ENCODE data around the gene PNPLA2.
A peak's percentile ranks its signal among the peaks of the same experiment; 100 is the strongest.

PNPLA2 gene

DNA sequence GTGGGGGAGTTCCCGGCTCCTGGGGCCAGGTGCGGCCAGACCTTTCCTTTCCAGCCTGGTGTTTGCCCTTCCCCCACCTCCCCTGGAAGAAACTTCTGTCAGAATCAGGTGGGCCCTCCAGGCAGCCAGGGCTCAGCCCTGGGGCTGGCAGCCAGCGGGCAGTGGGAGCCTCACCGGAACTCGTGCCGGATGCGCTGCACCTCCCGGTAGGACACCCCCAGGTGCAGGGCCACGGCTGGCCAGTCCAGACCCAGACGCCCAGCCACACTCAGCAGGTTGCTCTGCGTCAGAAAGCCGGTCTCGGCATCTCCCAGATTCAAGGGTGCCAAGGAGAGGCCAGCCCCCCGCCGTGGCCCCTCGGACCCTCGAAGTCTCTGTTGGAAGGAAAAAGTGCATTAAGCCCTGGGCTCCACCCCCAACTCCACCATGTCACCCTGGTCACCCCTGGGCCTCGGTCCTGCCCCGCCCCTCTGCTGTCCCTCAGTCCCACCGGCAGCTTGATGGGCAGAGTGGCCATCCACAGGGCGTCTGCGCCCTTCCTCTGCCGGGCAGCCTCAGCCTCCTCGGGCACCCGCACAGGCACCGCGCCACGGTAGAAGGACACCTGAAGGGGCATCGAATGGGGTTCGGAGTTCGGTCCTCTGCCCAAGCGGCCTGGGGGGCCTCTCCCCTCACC lies 18.9 kb upstream of the PNPLA2 start:
- DNase-seq, result no peak

- no peak for DNase-seq
Observed at GRCh38 chr11:800473-800872, 18.2 kb upstream of the PNPLA2 start.

- no peak for DNase-seq
Observed at GRCh38 chr11:801097-801780, 17.5 kb upstream of the PNPLA2 start.

DNA sequence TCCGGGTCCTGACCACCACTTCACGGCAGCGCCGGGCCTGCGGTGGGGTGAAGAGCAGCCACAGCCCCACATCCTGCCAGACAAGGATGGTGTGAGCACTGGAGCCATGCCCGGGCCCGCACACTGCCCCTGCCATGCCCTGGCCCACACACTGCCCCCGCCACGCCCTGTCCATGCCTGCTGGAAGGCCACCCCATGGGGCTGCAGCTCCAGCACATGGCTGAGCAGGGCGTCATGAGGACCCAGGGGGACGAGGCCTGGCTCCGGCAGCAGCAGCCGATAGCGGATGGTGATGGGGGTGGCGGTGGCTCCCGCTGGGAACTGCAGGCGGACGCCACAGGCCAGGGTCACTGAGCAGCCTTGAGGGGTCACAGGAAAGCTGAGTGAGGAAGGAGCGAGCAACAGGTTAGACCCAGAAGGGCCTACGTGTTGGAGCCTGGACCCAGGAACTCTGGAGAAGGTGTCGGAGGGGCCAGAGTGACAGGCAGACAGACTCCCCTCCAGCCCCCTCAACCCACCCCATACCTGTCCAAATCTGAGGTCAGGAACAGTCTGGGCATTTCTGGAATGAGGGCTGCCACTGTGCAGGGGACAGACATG lies 16.6 kb upstream of the PNPLA2 start:
- DNase-seq, result no peak

- DNase-seq, result no peak
Observed at GRCh38 chr11:802693-803466, 15.8 kb upstream of the PNPLA2 start.

- no peak for DNase-seq
Observed at GRCh38 chr11:803467-803742, 15.3 kb upstream of the PNPLA2 start.

- DNase-seq, result no peak
Observed at GRCh38 chr11:803770-804598, 14.7 kb upstream of the PNPLA2 start.

DNA sequence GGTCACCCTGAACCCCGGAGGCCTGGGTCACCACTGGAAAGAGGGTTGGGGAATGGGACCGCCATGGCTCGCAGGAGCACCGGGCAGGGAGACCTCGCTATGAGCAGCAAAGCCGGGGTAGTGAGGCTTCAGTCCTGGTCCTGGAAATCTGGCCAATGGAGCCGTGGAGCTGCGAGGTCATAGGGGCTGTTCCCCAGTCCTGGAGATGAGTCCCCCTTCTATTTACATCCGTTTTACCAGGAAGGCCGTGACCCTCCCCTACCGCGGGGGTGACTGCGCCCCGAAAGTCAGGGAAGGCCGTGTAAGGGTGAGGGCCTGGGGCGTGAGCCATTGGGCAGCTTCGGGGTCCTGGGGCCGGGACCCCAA lies 14.1 kb upstream of the PNPLA2 start:
- DNase-seq, result no peak

GRCh38 chr11:808427-809286 lies 10.1 kb upstream of the PNPLA2 start:
- peak; percentile 52 for DNase-seq

DNA sequence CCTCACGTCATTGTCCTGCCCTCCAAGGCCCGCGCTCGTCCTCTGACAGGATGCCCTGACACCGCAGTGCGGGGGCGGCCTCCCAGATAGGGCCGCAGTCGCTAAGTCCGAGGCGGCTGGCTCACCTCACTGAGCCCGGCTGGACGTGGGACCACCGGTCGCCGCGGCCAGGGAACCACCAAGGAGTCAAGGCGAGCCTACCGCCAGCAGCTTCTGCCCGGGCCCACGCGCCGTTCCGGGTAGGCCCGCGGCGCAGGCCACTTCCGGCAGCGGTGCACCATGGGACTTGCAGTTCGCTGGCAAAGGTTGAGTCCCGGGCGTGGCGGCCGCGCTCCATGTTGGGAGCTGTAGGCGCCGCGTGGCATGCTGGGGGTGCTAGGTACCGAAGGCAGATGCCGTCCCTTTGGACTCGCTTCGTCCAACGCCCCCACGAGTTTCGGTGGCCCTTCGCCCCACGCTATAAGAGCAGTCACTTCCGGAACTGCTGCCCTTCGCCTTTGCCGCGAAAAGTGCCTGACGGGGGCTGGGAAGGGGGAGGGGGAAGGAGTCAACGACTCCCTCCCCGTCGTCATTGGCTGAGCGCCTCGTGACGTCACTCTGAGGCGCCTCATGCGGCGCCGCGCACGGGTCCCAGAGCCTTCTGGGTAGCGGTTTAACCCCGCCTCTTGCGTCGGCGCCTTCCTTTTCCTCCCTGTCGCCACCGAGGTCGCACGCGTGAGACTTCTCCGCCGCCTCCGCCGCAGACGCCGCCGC lies 9.3 kb upstream of the PNPLA2 start, which contains the start of gene RPLP2:
Gene RPLP2 (plus strand): TSS at position 681 of the 753 bp plus-strand sequence. CDS start 268 bp downstream, outside the sequence.
- peak; percentile 98 for DNase-seq

DNA sequence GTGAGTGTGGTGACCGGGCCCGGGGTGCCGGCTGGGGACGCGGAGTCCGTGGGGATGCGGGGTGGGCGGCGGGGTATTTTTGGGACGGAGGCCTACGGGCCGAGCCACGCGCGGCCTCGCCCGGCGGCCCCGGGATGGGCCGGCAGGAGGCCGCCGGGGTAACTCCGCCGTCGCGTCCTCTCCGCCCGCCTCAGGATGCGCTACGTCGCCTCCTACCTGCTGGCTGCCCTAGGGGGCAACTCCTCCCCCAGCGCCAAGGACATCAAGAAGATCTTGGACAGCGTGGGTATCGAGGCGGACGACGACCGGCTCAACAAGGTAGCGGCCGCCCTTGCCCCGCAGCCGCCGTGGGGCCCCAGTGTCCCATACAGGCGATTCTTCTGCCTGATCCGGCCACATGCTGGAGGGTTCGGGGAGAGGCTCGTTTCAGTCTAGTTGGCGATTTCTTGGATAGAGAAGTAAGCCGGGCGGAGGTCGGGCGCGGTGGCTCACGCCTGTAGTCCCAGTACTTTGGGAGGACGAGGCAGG lies 8.6 kb upstream of the PNPLA2 start:
- DNase-seq, result no peak

GRCh38 chr11:811446-812245 lies 7.1 kb upstream of the PNPLA2 start:
- no peak for DNase-seq

DNA sequence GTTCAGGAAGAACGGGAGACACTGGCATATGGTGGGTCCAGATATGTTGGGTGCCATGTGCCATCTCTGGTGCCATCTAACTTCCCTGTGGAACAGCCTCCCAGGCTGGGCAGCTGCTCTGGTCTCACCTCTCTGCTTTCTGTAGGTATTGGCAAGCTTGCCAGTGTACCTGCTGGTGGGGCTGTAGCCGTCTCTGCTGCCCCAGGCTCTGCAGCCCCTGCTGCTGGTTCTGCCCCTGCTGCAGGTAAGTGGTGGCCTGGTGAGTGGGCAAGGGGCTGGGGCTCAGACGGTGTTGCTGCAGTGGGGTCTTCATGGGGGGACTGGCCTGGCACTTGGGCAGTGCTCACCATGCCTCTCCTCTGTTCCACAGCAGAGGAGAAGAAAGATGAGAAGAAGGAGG lies 6.3 kb upstream of the PNPLA2 start:
- no peak for DNase-seq

DNA sequence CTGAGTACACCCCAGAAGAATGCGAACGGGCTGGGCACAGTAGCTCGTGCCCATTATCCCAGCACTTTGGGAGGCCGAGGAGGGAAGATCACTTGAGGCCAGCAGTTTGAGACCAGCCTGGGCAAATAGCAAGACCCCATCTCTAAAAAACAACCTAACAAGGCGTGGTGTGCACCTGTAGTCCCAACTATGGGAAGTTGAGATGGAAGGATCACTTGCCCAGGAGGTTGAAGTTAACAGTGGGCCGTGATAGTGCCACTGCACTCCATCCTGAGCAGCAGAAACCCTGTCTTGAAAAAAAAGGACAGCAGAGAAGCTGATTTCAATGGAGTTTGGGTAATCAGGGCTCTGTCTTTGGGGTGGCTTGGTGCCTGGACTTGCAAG lies 5.7 kb upstream of the PNPLA2 start:
- no peak for DNase-seq

DNA sequence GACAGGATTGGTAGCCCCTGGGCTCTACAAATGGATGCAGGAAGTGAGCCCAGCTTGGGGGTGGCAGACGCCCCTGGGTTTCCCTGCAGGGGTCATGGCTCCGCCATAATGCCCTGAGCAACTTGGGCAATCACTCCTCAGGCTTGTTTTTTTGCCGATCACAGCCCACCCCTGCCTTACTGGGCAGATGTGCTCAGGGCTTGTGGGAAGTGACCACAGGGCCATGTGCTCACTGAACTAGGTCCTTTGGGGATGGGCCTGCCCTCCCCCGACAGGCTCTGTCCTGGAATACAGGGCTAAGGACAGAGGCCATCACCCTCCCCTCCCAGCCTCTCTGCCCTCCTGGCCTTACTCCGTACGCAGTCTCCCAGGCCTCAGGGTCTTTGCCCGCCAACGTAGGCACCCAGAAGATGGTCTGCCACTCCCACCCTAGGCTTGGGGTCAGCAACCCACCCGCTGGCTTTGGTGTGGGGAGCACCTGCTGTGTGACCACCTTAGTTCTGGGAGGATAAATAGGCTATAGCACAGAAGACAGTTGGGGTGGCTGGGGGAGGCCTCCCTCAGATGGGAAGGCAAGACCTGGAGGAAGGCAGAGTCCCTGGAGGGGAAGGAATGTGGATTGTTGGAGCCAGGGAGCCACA lies 5.1 kb upstream of the PNPLA2 start:
- DNase-seq, result no peak

- no peak for DNase-seq
Observed at GRCh38 chr11:815675-816432, 2.9 kb upstream of the PNPLA2 start.

GRCh38 chr11:816433-816779 lies 2.3 kb upstream of the PNPLA2 start:
- no peak for DNase-seq

DNA sequence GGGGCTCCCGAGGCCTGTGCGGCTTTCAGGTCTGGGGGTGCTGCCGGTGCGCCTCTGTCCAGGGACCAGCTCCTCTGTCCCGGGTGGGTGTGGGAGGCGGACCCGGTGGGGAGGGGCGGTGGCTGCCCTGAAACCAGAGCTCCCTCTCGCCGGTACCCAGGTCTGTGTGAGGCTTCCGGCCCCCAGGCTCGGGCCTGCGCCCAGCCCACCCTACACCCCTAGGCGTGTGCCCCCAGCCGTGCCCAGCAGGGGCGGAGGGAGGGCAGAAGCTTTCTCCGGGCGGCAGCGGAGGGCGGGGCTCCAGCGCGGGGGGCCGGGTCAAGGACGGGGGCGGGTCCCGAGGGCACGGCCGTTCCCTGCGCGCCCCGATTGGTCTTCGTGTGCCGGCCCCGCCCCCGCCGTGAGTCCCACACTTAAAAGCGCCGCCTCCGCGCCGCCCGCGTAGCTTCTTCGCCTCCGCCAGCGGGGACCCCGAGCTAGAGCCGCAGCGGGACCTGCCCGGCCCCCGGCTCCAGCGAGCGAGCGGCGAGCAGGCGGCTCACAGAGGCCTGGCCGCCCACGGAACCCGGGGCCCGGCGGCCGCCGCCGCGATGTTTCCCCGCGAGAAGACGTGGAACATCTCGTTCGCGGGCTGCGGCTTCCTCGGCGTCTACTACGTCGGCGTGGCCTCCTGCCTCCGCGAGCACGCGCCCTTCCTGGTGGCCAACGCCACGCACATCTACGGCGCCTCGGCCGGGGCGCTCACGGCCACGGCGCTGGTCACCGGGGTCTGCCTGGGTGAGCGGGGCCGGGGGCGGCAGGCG lies 616 bp downstream of the PNPLA2 start:
- peak; percentile 93 for DNase-seq

Measured in activated CD4-positive, alpha-beta T cell treated with anti-CD3 and anti-CD28 coated beads for 48 hours (primary cell).